ENCODE measurements around the gene GRIK4.

- TF ChIP-seq POLR2A (IDR thresholded peaks at IDR 0.05; ENCODE audit: low read depth, low read length): no peak
- TF ChIP-seq POLR2AphosphoS5 (IDR thresholded peaks at IDR 0.05; ENCODE audit: low read depth, low read length): no peak
- TF ChIP-seq TAF1 (IDR thresholded peaks at IDR 0.05; ENCODE audit: borderline replicate concordance, low read depth, low read length): no peak
Observed at GRCh38 chr11:120643284-120643683, 131.7 kb downstream of the GRIK4 start.

Data from GM12892 (cell line).